ENCODE results near the gene GPRASP3.

GPRASP3 gene

DNA sequence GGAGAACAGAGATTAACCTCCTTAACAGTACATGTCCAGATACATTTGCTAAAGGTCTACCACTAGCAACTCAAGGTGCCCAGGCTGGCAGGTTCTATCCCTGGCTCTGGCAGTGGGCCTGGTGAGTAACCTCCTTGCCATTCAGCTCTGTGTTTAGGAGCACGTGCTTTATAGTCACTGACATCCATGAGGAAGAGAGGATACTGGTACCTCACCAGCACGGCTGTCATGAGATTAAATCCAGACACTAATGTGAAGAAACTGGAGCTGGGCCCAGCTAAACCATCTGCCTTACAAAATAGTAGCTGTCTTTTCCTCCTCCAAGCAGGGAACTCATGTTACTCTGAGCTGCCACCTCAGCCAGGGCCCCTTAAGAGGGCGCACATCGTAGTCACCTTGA lies 45.3 kb downstream of the GPRASP3 start:
- DNase-seq = no peak

DNA sequence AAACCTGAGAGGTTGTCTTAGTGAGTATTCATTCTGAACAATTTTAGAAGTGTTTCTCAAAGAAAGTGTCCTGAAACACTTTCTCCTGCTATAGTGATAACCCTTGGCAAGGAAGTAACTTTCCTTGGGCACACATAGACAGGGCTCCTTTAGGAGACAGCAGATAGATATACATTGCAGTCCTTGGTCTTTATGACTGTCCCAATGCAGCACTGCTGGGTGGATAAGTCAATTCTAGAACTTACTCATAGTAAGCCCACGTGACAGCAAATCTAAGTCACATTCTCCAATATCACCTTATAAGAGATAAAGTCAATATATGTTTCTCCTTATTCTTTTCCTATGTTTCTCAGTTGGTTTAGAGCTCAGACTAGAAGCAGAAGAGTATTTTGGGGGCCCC lies 46.7 kb downstream of the GPRASP3 start:
- DNase-seq = no peak

DNA sequence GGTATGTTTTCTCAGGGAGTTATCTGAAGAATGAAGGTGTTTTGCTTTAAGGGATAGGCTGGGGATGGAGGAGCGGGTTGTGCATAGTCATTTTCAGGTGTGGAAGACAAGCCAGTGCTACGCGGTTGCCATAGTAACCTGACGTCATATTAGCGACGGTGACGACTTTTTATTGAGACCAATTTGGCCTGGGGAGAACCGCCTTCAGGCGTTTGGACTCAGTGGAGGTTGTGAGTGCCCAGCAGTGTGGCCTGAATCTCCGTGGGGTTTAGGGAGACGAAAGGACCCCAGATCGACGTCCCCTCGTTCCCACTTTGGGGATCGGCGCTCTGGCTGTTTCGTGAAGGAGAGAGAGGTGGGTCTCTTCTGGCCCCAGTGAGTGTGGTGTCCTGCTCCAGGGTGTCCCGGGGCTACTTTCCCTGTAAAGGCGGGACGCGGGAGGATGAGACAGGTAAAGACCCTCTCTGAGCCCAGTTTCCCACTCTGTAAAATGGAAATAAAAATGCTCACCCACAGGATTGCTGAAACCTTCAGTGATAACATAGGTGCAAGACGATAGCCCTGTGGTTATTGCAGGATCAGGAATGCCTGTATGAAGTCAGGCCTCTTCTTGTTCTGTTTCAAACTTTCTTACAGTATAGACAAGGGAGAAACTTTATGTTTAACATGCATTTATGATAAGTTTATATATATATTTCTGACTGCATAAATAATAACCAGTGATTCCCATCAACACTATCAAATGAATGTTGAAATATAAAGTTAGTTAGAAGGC lies 48.6 kb downstream of the GPRASP3 start:
- peak; percentile 73 to 90 for DNase-seq

Data from NCI-H187 (cell line).